ENCODE results near the gene CEP41. TPM values are rescaled to one million over a fixed set of nuclear protein-coding genes. Genes with fewer than 3 reads are reported as not detected.

Gene CEP41
- total RNA-seq, 4 donors from 2014 or later, result 1.9 to 6.8 (median 3.2) TPM

- Histone ChIP-seq H3K27me3 (no peaks in the 10 kb centered on the region), H3K4me1 (no peaks in the 10 kb centered on the region), H3K4me3 (no peak overlapping the region), H3K9me3 (no peaks in the 10 kb centered on the region), H3K36me3 (no peaks in the 10 kb centered on the region), H3K27ac (no peak overlapping the region)
- TF ChIP-seq POLR2A (IDR thresholded peaks at IDR 0.05), result no peak
- TF ChIP-seq, protein P1, sequence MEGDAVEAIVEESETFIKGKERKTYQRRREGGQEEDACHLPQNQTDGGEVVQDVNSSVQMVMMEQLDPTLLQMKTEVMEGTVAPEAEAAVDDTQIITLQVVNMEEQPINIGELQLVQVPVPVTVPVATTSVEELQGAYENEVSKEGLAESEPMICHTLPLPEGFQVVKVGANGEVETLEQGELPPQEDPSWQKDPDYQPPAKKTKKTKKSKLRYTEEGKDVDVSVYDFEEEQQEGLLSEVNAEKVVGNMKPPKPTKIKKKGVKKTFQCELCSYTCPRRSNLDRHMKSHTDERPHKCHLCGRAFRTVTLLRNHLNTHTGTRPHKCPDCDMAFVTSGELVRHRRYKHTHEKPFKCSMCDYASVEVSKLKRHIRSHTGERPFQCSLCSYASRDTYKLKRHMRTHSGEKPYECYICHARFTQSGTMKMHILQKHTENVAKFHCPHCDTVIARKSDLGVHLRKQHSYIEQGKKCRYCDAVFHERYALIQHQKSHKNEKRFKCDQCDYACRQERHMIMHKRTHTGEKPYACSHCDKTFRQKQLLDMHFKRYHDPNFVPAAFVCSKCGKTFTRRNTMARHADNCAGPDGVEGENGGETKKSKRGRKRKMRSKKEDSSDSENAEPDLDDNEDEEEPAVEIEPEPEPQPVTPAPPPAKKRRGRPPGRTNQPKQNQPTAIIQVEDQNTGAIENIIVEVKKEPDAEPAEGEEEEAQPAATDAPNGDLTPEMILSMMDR (IDR thresholded peaks at IDR 0.05), result no peak
- WGBS, 2 donors, result 65 to 75% methylated on average over 4 of the region's 4 CpGs
- intact Hi-C loops (cut with DNase I), result no loop called here
- no peak for DNase-seq
Measured at GRCh38 chr7:130410868-130411541, 29.8 kb downstream of the CEP41 start.

DNA sequence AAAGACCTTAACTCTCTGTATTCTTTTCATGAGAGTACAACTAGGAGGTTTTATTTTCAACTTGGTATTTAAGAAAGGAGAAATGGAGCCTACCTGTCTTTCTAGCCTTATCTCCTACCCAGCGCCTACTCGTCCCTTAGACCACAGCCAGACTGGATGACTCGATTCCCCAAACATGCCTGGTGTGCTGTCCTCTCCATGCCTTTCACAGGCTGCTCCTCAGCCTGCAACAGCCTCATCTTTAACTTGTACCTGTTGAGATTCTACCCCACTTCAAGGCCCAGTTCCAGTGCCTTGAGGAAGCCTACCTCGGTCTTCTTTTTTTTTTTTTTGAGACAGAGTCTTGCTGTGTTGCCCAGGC lies 31.1 kb downstream of the CEP41 start:
- no peak for DNase-seq
- Histone ChIP-seq H3K36me3 (no peaks in the 10 kb centered on the region), H3K4me3 (no peak overlapping the region), H3K27me3 (no peaks in the 10 kb centered on the region), H3K27ac (no peak overlapping the region), H3K9me3 (no peaks in the 10 kb centered on the region), H3K4me1 (no peaks in the 10 kb centered on the region)
- intact Hi-C loops (cut with DNase I), result no loop called here
- 85 to 93% methylated on average over 4 of the region's 4 CpGs for WGBS, 2 donors
- TF ChIP-seq POLR2A (IDR thresholded peaks at IDR 0.05), result no peak

- TF ChIP-seq, protein P1 (IDR thresholded peaks at IDR 0.05), result no peak
- no peak for TF ChIP-seq POLR2A (IDR thresholded peaks at IDR 0.05)
- H3K9me3 ChIP-seq, result no peaks in the 10 kb centered on the region
- no peaks in the 10 kb centered on the region for H3K36me3 ChIP-seq
- no peak for DNase-seq
- H3K27ac ChIP-seq, result no peak overlapping the region
- no peaks in the 10 kb centered on the region for H3K27me3 ChIP-seq
- H3K4me3 ChIP-seq, result no peak overlapping the region
- intact Hi-C loops (cut with DNase I), result no loop called here
- WGBS, 2 donors, result 63 to 76% methylated on average over 3 of the region's 3 CpGs
- H3K4me1 ChIP-seq, result no peaks in the 10 kb centered on the region
Measured at GRCh38 chr7:130409067-130409711, 31.6 kb downstream of the CEP41 start.

GRCh38 chr7:130405003-130405402 lies 35.8 kb downstream of the CEP41 start:
- no peak for DNase-seq
- WGBS, 2 donors, result 84 to 94% methylated on average over 2 of the region's 2 CpGs
- no peak overlapping the region for H3K27ac ChIP-seq
- TF ChIP-seq POLR2A (IDR thresholded peaks at IDR 0.05), result no peak
- TF ChIP-seq, protein P1 (IDR thresholded peaks at IDR 0.05), result no peak
- intact Hi-C loops (cut with DNase I), result no loop called here
- peaks cover 0 to 16% (median 0%) of the 10 kb centered on the region in 3 donors for H3K36me3 ChIP-seq
- no peak overlapping the region for H3K4me3 ChIP-seq
- no peaks in the 10 kb centered on the region for H3K27me3 ChIP-seq
- no peaks in the 10 kb centered on the region for H3K4me1 ChIP-seq
- H3K9me3 ChIP-seq, result no peaks in the 10 kb centered on the region

GRCh38 chr7:130401578-130401977 lies 39.2 kb downstream of the CEP41 start:
- WGBS, 2 donors, result 81 to 88% methylated on average over 3 of the region's 3 CpGs
- DNase-seq, result no peak
- intact Hi-C loops (cut with DNase I), result no loop called here
- Histone ChIP-seq H3K9me3 (no peaks in the 10 kb centered on the region), H3K36me3 (peaks cover 0 to 23% (median 0%) of the 10 kb centered on the region in 3 donors), H3K27ac (no peak overlapping the region), H3K27me3 (no peaks in the 10 kb centered on the region), H3K4me3 (no peak overlapping the region), H3K4me1 (no peaks in the 10 kb centered on the region)
- TF ChIP-seq, protein P1 (IDR thresholded peaks at IDR 0.05), result no peak
- no peak for TF ChIP-seq POLR2A (IDR thresholded peaks at IDR 0.05)
